ENCODE measurements around the gene PDZD8. TPM values are rescaled to one million over a fixed set of nuclear protein-coding genes. Genes with fewer than 3 reads are reported as not detected.

PDZD8 gene
- polyA plus RNA-seq, 1 donor: 34.7 TPM

GRCh38 chr10:117228210-117228609 lies 147.0 kb downstream of the PDZD8 start:
- H3K27me3 ChIP-seq (ENCODE audit: control insufficient read depth, insufficient read depth, low read length): peaks cover 39% of the 10 kb centered on the region
- no peak overlapping the region for H3K27ac ChIP-seq (ENCODE audit: low read length)
- no peaks in the 10 kb centered on the region for H3K9me3 ChIP-seq (ENCODE audit: control insufficient read depth, low read depth, low read length)
- no peaks in the 10 kb centered on the region for H3K36me3 ChIP-seq (ENCODE audit: control insufficient read depth, insufficient read depth, low read length)
- H3K4me1 ChIP-seq (ENCODE audit: control insufficient read depth, insufficient read depth, low read length): no peaks in the 10 kb centered on the region
- no peak for DNase-seq
- no peak overlapping the region for H3K4me3 ChIP-seq (ENCODE audit: low read length)

Other genes with a start within 250 kb of the PDZD8 start
- not detected for gene VAX1, start 237.2 kb downstream of the PDZD8 start, polyA plus RNA-seq
- gene KCNK18, start 178.0 kb downstream of the PDZD8 start, polyA plus RNA-seq: not detected
- 0.72 TPM for gene SLC18A2, start 134.3 kb downstream of the PDZD8 start, polyA plus RNA-seq
- gene EMX2, start 167.3 kb upstream of the PDZD8 start, polyA plus RNA-seq: not detected